DMS79 treated with DMSO at 0.1 percent for 48 hours (cell line): Measurements from ENCODE around the gene FLT1.
A peak's percentile ranks its signal among the peaks of the same experiment; 100 is the strongest.

Experiments used
- DNase-seq: peaks from one replicate; lab custom pipeline; 2025; lab: John Stamatoyannopoulos, UW

The FLT1 gene, protein sequence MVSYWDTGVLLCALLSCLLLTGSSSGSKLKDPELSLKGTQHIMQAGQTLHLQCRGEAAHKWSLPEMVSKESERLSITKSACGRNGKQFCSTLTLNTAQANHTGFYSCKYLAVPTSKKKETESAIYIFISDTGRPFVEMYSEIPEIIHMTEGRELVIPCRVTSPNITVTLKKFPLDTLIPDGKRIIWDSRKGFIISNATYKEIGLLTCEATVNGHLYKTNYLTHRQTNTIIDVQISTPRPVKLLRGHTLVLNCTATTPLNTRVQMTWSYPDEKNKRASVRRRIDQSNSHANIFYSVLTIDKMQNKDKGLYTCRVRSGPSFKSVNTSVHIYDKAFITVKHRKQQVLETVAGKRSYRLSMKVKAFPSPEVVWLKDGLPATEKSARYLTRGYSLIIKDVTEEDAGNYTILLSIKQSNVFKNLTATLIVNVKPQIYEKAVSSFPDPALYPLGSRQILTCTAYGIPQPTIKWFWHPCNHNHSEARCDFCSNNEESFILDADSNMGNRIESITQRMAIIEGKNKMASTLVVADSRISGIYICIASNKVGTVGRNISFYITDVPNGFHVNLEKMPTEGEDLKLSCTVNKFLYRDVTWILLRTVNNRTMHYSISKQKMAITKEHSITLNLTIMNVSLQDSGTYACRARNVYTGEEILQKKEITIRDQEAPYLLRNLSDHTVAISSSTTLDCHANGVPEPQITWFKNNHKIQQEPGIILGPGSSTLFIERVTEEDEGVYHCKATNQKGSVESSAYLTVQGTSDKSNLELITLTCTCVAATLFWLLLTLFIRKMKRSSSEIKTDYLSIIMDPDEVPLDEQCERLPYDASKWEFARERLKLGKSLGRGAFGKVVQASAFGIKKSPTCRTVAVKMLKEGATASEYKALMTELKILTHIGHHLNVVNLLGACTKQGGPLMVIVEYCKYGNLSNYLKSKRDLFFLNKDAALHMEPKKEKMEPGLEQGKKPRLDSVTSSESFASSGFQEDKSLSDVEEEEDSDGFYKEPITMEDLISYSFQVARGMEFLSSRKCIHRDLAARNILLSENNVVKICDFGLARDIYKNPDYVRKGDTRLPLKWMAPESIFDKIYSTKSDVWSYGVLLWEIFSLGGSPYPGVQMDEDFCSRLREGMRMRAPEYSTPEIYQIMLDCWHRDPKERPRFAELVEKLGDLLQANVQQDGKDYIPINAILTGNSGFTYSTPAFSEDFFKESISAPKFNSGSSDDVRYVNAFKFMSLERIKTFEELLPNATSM (N-terminal part only)

DNA sequence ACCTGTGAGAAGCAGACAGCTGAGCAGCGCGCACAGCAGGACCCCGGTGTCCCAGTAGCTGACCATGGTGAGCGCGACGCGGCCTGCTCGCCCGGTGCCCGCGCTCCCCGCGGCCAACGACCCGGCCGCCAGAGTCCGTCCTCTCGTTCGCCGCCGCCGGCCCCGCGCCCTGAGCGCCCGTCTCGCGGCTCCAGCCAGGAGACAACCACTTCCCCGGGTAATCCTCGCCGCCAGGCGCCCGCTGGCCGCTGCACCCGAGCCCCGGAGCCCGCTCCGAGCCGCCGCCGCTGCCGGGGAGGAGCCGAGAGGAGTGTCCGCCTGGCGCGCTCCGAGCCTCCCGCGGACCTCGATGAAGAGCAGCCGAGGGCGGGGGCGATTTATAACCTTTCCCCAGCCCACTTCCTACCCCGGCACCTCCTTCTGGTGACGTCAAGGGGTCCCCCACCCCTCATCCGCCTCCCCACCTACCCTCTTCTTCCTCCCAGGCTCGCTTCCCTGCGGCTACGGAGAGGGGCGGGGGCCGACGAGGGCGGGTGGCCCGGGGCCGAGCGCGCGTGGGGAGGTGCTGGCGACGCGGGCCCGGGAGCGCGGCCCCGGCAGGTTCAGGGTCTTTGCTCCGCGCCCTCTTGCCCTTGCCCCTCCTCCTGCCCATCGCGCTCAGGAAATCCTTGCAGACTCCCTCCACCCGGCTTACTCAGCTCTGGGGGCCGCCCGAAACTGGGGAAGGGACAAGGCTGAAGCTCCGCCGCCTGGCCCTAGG is at the start of gene FLT1:
Gene FLT1 (minus strand): TSS at position 351 of the 760 bp plus-strand sequence. CDS start 285 bp downstream, at position 66.
- peak; percentile 8 for DNase-seq

DNA sequence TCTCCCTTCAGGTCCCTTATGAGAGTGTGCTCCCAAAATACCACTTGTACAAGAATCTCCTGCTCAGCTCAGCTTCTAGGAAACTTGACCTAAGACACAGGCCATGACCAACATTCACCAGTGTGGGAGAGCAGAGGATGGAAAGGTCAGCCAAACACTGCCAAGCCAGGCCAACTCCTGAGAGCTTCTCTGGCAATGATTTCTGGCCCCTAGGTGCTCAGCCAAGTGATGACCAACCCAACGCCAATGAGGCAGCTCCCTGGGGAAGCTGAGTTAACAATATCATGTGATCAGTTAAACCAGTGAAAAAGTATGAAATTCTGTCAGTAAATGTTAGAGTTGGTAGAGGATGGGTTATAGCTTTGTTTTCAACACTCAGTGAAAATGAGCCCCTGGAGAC is 49.1 kb upstream of the FLT1 start:
- DNase-seq, result no peak

DNA sequence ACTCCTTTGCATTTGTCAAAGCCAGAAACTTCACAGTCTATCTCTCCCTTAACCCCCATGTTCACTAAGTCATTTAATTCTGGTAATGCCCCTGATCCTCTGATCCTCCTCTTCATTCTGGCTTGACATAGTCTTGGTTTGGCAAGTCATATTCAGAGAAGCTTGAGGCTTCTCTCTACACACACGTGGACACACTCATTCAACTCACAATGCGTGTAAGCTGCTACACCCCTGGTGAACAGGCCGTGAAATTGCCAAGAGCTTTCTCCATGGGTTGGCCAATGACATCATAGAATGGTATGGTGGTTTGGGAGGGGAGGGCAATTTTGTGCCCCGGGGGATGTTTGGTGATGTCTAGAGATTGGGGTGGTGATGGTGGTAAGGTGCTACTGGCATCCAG is 47.9 kb upstream of the FLT1 start:
- DNase-seq, result no peak

DNA sequence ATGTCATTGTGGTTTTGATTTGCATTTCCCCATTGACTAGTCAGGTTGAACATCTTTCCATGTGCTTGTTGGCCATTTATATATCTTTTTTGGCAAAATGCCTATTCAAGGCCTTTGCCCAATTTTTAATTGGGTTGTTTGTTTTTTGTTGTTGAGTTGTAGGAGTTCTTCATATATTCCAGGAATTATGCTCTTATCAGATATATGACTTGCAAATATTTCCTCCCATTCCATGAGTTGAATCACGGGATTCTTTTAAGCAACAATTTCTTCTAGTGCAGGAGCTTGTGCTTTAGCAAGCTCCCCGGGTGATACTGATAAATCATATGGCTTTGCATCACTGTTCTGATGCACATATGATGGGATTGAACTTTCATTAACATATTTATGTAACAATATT is 47.0 kb upstream of the FLT1 start:
- DNase-seq, result no peak

DNA sequence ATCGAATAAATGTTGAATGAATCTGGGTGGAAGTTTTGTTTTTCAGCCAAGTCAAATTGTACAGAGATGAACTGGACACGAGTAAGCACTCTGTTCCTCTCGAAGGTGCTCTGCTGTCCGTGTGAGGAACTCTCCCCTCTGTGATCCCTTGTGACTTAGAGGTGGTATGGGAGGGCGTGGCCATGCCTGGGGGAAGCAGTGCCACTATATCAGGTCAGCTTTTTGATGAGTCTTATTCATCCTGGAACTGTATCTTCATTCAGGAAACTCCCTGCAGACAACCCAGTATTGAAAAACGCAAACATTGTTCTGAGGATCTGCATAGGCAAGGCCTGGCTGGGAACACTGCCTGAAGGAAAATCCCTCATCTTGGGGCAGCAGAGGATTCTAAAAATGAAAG is 45.7 kb upstream of the FLT1 start:
- no peak for DNase-seq

DNA sequence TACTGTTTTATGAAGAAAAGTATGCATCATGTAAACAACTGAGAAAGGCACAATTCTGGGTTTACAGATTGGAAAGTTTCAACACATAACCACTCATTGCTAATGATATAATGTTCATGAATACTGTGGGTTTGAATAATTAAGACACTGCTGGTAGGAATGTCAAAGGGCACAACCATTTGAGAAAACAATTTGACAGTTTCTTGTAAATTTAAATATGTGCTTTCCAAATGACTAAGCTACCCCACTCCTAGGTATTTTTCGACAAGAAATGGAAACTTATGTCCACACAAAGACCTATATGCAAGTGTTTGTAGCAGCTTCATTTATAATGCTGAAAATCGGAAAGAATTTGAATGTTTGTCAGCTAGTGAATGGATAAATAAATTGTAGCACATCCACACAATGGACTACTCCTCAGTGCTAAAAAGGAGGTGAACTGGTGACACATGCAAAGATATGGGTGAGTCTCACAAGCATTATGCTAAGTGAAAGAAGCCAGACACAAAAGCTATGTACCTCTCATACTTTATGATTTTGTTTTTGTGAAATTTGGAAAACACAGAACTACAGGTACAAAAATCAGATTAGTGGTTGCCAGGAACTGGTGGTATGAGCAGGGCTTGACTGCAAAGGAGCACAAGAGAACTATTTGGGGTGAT is 44.8 kb upstream of the FLT1 start:
- no peak for DNase-seq

DNA sequence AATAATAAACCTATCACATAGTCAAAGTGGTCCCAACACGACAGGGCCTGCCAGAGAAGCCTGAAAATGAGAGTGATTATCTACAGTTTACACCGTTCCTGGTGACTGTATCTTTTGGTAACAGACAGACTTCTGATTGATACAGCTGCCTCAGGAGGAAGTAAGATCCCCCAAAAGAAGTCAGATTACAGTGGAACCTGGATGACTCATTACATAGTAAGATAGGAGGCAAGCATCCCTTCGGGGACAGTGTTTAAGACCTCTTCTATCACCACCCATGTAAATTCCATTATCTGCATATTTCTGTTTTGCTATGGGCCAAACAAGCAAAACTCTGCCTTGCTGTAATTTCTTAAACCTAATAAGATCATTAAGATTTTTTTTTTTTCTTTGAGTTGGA is 44.0 kb upstream of the FLT1 start:
- no peak for DNase-seq

DNA sequence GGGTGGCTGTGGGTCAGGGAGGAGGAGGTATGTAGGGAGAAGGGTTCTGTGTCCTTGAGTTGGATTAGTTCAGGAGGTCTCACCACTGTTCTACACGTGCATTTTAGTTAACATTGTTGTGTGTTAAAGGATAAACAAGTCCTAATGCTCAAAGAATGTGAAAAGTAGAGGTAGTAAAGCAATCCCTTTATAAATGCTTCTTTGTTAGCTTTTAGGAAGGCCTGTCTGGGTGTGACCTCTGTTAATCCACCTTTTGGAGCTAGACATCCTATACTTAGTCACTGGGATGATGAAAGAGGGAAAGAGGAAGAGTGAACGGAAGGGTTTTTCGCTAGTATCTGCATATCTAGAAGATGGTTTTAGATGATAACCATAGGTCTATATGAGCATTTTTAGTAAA is 42.2 kb upstream of the FLT1 start:
- no peak for DNase-seq

DNA sequence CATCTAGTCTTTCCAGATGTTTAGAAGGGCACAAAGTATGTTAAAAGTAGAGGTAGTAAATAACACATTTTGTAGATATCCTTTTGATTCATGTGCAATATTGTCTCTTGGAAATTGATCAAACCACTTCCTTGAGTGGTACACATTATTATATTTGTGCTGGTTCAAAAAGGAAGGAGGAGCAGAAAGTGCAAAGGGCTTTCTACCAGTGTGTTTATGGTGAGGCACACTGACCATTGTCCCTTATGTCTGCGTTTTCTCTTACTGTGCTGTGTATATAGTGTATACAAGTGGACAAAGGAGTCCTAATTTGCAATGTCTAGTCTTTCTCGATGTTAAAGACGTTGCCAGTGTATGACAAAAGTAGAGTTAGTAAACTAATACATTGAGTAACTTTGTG is 41.4 kb upstream of the FLT1 start:
- DNase-seq, result no peak

DNA sequence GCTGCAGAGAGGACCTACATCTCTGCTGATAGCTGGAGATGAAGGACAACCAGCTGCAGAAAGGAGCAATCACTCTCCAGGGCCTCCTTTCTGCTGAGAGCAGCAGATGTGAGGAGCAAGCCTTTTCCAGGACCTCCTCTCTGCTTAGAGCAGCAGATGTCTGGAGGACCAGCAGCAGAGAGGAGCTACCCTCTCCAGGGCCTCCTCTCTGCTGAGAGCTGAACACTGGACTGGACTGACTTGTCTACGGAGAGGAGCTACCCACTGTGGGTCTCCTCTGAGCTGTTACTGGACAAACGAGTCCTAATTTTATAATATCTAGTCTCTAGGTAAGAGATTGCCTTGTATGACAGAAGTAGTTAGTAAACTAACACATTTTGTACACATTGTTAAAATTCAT is 40.8 kb upstream of the FLT1 start:
- DNase-seq, result no peak

DNA sequence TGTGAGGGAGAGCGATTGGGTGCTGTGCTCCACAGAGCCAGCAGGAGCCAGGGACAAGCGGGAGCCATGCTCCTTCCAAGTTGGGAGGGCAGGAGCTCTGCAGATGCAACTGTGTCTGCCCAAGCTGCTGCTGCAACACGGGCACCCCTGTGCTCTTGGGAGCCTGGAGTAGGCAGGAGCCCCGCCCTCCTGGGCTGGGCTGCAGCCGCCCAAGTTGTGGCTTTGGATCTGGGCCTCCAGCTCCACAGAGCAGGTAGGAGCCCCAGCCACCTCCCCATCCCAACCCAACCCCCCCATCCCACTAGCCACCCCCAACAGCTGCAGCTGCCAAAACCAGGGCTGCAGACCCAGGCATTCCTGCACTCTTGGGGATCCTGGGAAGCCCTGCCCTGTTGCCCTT is 39.9 kb upstream of the FLT1 start:
- DNase-seq, result no peak

DNA sequence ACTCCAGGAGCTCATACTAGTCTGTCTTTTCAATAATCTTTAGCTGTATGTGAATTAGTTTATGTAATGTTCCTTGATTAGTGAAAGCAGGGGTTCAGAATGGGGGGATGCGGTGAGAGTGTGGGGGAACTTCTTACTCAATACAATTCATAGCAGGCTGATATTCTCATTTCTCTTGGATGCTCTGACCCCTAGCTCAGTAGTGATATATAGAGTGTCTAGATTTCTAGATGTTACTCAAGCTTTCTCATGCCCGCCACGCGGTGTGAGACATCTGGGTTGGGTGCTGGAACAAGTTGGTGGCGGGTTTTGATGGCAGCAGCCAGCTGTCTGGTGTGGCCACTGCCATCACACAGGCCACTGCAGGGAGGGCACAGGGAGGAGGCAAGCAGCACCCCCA is 39.3 kb upstream of the FLT1 start:
- no peak for DNase-seq

DNA sequence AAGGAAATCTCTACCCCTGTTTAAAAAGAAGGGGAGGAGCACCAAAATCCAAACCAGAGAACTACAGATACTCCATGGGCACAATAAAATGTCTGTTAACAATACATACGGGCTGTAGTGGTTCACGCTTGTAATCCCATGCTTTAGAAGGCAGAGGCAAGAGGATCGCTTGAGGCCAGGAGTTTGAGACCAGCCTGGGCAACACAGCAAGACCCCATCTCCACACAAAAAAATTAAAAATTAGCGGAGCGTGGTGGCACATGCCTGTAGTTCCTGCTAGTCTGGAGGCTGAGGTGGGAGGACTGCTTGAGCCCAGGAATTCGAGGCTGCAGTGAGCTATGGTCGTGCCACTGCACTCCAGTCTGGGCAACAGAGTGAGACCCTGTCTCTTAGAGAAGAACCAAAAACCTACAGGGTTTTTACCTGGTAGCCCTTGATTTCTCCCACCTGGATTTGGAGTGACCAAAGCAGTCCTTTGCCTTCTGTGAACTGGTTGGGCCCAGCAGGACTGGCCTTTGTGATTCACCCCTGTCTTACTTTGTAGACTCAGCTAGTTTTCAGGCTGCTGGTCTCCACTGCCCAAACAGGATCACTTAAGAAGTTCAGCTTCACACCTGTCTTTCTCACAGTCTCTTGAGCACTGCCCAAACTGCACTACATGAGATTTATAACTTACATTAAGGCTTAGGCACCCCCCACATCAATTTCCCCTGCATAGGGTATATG is 38.7 kb upstream of the FLT1 start:
- DNase-seq, result no peak

DNA sequence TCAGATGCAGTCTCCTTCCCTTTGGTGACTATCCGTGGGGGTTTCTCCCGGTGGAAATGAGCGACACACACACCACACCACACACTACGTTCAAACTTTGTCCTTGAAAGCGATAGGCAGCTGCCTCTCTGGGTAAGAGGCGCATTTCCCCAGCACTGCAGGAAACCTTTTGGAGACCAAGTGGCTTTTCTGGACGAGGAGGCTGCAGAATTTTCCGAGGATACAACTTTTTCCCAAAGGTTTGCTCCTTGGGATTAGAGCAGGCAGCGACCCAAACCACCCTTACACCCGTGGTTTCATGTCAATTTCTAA is 38.2 kb upstream of the FLT1 start:
- peak; percentile 8 for DNase-seq

DNA sequence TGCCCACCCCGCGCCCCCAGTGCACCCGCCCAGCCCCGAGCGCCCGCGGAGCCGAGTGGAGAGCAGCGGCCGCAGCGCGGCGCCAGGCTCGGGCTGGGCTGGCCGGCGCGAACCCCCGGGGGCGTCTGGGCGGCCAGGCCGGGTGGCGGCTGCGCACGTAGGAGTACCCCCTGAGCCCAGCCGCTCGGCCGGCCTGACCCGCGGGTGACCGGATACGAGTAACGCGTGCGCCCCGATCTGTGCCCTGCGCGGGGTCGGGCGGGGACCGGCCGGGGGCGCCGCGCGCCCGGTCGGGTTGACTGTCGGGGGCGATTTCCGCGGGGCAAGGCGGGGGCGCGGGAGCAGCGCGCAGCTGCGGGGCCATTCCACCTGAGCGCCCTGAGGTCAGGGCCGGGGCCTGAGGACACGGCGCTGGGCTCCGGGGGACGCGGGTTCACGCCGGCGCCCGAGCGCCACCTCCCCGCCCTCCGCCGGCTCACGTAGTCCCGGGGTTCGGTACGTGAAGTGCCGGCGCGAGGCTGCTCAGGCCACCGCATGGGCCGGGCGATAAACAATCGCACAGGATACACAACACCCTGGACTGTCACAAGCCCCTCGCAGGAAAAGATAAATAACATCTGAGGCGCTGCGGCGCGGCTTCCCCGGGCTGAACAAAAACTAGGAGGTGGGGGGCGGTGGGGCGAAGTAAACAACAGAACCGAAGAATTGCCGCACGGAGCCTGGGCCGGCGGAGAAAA is 37.6 kb upstream of the FLT1 start:
- peak; percentile 8 for DNase-seq

DNA sequence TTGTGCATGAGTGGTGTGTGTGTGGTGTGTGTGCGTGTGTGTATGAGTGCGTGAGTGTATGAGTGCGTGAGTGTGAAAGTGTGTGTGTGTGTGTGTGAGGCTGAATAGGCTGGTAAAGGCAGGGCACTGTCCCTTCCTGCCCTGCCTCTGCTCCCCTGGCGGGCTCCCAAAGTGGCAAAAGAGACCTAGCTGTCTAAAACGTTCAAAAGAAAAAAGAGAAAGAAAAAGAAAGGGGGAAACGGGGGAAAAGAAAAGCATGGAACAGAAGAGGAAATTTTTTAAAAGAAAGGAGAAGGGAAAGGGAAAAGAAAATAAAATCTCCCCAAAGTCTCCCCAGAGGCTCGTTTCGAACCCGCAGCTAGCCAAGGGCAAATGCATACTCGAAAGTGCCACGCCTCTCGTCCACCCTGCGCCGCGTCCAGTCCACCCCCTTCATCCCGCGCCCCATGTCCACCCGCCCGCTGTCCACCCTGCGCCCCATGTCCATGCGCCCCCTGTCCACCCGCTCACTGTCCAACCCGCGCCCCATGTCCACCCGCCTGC is 37.0 kb upstream of the FLT1 start:
- no peak for DNase-seq

DNA sequence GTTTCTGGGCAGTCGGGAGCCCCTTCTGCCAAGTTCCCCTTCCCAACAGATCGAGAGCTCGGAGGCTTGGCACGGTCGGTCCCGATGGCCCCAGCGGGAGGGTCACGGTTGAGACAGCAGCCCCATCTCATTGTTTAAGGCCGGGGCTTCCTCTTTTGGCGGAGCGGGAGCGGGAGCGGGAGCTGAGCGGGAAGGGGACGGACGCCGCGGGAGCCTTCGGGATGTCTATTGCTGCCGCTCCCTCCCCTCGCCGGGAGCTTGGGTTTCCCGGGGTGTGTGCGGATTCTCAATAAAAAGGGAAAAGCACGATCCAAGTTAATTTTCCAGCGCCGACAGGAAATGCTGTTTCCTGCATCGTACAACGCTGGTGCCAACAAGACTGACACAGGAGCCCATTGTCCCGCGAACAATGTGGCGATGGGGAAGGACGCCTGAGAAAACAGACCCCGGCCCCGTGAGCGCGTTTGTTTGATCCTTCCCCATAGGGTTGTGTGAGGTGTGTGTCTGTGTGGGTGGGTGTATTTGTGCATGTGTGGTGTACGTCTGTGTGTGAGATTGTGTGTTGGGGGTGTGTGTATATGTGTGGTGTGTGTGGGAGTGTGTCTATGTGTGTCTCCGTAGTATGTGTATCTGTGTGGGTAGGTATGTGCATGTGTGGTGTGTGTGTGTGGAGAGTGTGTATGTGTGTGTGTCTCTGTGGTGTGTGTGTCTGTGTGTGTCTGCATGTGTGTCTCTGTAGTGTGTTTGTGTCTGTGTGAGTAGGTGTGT is 36.3 kb upstream of the FLT1 start:
- DNase-seq, result peak; percentile 40

DNA sequence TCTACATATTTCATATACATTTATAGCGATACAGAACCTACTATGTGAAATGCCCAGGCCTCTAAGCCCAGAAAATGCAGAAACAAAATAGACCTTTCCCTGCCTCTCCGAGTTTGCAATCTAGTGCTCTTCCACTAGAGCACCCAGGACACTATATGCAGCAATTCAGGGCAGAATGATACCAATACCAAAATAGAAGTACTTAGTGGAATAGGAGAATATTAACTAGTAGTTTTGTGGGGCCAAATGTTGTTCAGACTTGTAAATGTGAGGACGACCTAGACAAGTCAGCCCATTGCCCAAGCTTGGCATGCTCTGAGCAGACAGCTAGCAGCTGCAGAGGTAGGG is 35.8 kb upstream of the FLT1 start:
- no peak for DNase-seq

DNA sequence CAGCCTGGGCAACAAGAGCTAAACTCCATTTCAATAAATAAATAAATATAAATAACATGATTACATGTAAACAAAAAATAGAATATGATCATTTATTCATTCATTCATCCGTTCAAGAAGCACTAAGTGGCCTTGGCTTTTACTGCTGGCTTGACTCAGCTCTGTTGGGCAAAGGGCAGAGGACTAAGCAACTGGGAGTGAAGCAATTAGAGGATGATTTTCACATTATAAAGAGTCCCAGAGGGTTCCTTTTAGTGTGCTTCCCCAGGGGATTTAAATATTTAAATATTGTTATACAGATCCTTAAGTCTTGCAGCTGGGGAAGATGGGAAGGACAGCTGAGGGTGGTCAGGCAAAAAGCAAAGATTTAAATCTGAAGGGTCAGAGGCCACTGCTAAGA is 34.9 kb upstream of the FLT1 start:
- DNase-seq, result no peak
